ENCODE results near the gene DLG2. TPM values are rescaled to one million over a fixed set of nuclear protein-coding genes. Genes with fewer than 3 reads are reported as not detected.

DLG2 gene
- total and polyA plus RNA-seq, 9 donors, result 2.5 to 20.7 (median 12.0) TPM

- no peak for DNase-seq
- H3K4me1 ChIP-seq (ENCODE audit: insufficient read depth), result no peaks in the 10 kb centered on the region
- WGBS, 3 donors, result 70 to 86% (median 79%) methylated on average over 2 of the region's 2 CpGs
- H3K36me3 ChIP-seq, result no peaks in the 10 kb centered on the region
- no peaks in the 10 kb centered on the region for H3K9me3 ChIP-seq
- H3K27me3 ChIP-seq, result no peaks in the 10 kb centered on the region
- no peak overlapping the region for H3K4me3 ChIP-seq
- intact Hi-C loops (cut with DNase I), result no loop called here
- TF ChIP-seq, protein P1, sequence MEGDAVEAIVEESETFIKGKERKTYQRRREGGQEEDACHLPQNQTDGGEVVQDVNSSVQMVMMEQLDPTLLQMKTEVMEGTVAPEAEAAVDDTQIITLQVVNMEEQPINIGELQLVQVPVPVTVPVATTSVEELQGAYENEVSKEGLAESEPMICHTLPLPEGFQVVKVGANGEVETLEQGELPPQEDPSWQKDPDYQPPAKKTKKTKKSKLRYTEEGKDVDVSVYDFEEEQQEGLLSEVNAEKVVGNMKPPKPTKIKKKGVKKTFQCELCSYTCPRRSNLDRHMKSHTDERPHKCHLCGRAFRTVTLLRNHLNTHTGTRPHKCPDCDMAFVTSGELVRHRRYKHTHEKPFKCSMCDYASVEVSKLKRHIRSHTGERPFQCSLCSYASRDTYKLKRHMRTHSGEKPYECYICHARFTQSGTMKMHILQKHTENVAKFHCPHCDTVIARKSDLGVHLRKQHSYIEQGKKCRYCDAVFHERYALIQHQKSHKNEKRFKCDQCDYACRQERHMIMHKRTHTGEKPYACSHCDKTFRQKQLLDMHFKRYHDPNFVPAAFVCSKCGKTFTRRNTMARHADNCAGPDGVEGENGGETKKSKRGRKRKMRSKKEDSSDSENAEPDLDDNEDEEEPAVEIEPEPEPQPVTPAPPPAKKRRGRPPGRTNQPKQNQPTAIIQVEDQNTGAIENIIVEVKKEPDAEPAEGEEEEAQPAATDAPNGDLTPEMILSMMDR (IDR thresholded peaks at IDR 0.05), result no peak
- TF ChIP-seq POLR2A (IDR thresholded peaks at IDR 0.05), result no peak
- TF ChIP-seq EP300 (IDR thresholded peaks at IDR 0.05), result no peak
- H3K27ac ChIP-seq, result no peak overlapping the region
Observed at GRCh38 chr11:84129961-84130576, 1497.1 kb downstream of the DLG2 start.

GRCh38 chr11:84128840-84129239 is 1498.3 kb downstream of the DLG2 start:
- H3K4me1 ChIP-seq (ENCODE audit: insufficient read depth), result no peaks in the 10 kb centered on the region
- H3K27me3 ChIP-seq, result no peaks in the 10 kb centered on the region
- 39 to 70% (median 65%) methylated on average over 2 of the region's 2 CpGs for whole genome bisulfite sequencing, 3 donors
- no peaks in the 10 kb centered on the region for H3K9me3 ChIP-seq
- no peak for DNase-seq
- no peak overlapping the region for H3K4me3 ChIP-seq
- H3K36me3 ChIP-seq, result no peaks in the 10 kb centered on the region
- TF ChIP-seq POLR2A (IDR thresholded peaks at IDR 0.05) (no peak), EP300 (IDR thresholded peaks at IDR 0.05) (no peak)
- TF ChIP-seq, protein P1 (IDR thresholded peaks at IDR 0.05), result no peak
- intact Hi-C loops (cut with DNase I), result no loop called here
- H3K27ac ChIP-seq, result no peak overlapping the region

DNA sequence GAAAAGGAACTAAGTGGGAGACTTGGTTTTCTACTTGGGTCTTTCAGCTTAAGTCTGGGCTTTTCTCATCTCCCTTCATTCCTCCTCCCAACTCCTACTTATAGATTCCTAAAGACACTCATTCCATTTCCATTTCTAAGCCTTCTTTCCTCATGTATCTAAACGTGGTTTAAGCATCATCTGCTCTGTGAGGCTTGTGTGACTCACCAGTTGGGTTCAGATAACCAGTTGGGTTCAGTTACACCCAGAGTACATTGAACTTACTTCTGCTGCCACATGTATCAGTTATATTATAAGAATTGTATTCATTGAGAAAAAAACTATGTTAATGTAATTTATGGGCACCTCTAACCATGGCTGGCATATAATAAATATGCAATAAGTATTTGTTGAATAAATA is 1509.8 kb downstream of the DLG2 start:
- Histone ChIP-seq H3K4me3 (no peak overlapping the region), H3K27me3 (no peaks in the 10 kb centered on the region), H3K4me1 (ENCODE audit: insufficient read depth) (no peaks in the 10 kb centered on the region), H3K36me3 (no peaks in the 10 kb centered on the region), H3K9me3 (no peaks in the 10 kb centered on the region), H3K27ac (no peak overlapping the region)
- WGBS, 3 donors, result 34 to 50% (median 36%) methylated on average over 1 of the region's 1 CpG
- intact Hi-C loops (cut with DNase I), result no loop called here
- TF ChIP-seq EP300 (IDR thresholded peaks at IDR 0.05), result no peak
- TF ChIP-seq, protein P1 (IDR thresholded peaks at IDR 0.05), result no peak
- no peak for TF ChIP-seq POLR2A (IDR thresholded peaks at IDR 0.05)
- no peak for DNase-seq

DNA sequence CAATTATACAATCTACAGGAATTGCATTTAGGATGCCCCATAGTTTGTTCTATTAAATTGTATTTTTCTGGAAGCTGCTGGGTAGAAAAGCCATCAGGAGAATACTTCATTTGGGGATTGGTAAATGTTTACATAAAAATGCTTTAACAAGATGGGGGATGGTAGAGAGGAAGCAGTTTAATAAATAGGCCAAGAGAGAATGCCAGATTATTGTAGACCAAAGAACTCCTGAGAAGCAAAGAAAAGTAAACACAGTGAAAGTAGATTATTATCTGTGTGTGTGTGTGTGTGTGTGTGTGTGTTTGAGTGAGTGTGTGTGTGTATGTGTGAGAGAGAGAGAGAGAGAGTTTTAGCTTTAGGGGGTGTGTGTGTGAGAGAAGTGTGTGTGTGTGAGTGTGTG is 1520.6 kb downstream of the DLG2 start:
- Histone ChIP-seq H3K27ac (no peak overlapping the region), H3K36me3 (no peaks in the 10 kb centered on the region), H3K4me3 (no peak overlapping the region), H3K9me3 (no peaks in the 10 kb centered on the region), H3K27me3 (no peaks in the 10 kb centered on the region), H3K4me1 (ENCODE audit: insufficient read depth) (no peaks in the 10 kb centered on the region)
- intact Hi-C loops (cut with DNase I), result no loop called here
- no peak for DNase-seq
- TF ChIP-seq, protein P1 (IDR thresholded peaks at IDR 0.05), result no peak
- no peak for TF ChIP-seq EP300 (IDR thresholded peaks at IDR 0.05)
- TF ChIP-seq POLR2A (IDR thresholded peaks at IDR 0.05), result no peak

Measured in ovary (tissue), 9 donors.